Midbrain (tissue), 1 donor: Measurements from ENCODE around the gene PLPPR3.
"Not testable (repeated sequence)": the region's sequence is repeated elsewhere in the genome, so short reads cannot be mapped to it uniquely, and the experiment has no call there.

Experiments used
- DNase-seq: peaks from one replicate; lab custom pipeline; 2025; lab: John Stamatoyannopoulos, UW

PLPPR3 gene

DNA sequence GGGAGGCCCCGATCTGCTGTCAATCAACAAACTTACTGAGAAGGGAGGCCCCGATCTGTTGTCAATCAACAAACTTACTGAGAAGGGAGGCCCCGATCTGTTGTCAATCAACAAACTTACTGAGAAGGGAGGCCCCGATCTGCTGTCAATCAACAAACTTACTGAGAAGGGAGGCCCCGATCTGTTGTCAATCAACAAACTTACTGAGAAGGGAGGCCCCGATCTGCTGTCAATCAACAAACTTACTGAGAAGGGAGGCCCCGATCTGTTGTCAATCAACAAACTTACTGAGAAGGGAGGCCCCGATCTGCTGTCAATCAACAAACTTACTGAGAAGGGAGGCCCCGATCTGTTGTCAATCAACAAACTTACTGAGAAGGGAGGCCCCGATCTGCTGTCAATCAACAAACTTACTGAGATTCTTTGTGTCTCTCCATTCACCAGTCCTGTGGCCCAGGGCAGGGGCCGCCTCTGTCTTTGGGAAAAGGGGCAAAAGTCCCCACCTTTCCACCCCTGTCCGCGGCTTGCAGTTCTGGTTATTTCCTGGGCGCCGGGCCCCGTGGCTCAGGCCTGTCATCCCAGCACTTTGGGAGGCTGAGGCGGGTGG is 32.0 kb upstream of the PLPPR3 start:
- not testable (repeated sequence) for DNase-seq

DNA sequence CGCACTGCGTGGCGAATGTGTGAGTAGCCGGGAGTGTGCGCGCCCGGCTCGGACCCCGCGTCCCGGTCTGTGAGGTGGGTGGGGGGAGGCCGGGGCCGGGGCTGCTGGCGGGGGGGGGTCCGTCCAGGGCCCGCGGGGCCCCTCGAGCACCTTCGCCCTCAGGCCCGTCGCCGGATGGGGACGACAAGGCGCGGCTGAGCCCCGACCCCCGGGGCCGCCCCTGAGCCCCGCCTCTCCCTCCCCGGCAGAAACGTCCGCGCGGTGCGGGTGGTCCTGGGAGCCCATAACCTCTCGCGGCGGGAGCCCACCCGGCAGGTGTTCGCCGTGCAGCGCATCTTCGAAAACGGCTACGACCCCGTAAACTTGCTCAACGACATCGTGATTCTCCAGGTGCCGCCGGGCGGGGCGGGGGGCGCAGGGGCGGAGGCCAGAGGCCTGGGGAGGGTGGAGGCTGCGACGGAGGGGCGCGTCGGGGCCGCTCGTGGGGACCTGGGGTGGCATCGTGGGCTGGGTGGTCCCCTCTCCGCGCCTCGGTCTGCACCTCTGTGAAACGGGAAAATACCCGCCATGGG is 31.3 kb upstream of the PLPPR3 start:
- no peak for DNase-seq

DNA sequence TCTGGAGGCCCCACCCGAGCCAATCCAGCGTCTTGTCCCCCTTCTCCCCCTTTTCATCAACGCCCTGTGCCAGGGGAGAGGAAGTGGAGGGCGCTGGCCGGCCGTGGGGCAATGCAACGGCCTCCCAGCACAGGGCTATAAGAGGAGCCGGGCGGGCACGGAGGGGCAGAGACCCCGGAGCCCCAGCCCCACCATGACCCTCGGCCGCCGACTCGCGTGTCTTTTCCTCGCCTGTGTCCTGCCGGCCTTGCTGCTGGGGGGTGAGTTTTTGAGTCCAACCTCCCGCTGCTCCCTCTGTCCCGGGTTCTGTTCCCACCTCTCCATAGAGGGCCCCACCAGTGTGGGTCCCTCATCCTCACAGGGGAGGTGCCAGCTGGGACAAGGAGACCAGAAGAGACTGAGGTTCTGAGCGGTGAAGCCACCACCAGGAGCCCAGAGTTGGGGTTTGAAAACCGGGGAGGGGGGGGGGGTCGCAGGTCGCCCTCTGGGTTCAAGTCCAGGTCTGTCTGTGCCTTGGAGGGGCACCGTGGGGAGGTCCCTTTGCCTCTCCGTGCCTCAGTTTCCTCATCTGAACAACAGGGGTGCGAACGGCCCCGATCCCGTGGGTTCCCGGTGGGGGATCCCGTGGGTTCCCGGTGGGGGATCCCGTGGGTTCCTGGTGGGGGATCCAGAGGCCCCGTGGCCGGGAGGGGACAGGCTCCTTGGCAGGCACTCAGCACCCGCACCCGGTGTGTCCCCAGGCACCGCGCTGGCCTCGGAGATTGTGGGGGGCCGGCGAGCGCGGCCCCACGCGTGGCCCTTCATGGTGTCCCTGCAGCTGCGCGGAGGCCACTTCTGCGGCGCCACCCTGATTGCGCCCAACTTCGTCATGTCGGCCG is 30.6 kb upstream of the PLPPR3 start, which contains the start of gene ELANE:
Gene ELANE, plus strand, starts transcription at position 168 of the 878 bp plus-strand sequence. Its CDS starts 26 bp downstream, at position 194.
- no peak for DNase-seq

DNA sequence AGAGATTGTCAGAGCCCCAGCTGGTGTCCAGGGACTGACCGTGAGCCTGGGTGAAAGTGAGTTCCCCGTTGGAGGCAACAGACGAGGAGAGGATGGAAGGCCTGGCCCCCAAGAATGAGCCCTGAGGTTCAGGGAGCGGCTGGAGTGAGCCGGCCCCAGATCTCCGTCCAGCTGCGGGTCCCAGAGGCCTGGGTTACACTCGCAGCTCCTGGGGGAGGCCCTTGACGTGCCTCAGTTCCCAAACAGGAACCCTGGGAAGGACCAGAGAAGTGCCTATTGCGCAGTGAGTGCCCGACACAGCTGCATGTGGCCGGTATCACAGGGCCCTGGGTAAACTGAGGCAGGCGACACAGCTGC is 29.2 kb upstream of the PLPPR3 start:
- DNase-seq = no peak

DNA sequence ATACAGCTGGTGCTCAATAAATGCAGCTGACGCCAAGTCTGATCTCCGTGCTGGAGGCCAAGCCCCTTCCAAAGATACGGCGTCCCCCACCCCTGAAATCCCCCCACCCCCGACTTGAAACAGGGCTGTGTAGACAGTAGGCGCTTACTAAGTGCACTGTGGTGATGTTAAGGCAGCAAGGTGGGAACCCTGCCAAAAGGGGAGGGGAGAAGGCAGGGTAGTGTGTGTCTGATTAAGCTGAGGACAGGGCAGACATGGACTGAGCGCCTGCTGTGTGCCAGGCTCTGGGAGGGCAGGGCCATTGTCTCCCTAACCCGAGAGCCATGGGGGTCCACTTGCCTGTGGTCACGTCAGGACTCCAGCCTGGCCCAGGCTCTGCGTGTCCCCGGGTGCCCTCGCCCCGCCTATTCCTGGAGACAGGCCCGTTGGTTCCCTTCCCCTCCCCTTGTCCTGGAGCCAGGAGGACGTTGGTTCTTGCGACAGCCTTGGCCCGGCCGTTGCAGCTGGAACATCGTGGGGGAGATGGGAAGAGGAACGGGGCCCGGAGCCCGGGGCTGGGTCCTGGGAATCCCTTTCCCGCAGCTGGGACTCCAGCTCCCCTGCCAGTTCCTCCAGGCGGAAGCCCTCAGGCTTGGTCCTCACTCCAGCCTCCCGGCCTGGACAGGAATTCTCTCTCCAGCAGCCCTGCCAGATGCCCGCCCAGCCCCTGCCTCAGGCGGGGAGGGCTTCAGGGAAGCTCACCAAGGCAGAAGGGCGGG is 28.6 kb upstream of the PLPPR3 start:
- peak; percentile 60 for DNase-seq

DNA sequence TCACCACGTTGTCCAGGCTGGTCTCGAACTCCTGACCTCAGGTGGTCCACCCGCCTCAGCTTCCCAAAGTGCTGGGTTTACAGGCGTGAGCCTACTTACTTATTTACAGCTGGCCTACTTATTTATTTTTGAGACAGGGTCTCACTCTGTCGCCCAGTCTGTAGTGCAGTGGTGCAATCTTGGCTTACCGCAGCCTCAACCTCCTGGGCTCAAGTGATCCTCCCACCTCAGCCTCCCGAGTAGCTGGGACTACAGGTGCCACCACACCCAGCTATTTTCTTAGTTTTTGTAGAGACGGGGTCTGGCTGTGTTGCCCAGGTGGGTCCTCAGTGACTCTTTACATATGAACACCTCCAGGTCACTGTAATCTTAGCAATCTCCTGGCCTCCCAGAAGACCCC is 27.4 kb upstream of the PLPPR3 start:
- DNase-seq = not testable (repeated sequence)

DNA sequence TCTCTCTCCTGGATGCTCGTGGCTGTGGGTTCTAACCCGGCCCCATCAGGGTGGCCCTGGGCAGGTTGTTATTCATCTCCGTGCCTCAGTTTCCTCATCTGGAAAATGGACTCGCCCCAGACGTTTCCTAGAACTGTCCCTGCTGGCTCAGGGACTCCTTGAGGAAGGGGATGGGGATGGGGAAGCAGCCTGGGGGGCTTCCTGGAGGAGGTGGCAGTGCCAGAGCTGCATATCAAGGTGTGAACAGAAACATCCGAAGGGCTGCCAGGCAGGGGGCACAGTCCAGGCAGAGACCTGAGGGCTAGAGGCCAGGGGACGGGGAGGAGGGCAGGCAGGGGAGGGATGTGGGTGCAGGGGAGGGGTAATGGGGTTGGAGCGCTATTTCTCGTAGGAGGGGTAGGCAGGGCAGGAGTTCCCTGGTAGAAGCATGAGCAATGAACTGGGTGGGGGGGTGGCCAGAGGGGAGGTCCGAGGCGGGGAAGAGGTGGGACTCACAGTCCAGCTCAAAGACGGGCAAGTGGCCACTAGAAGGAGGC is 26.7 kb upstream of the PLPPR3 start:
- no peak for DNase-seq

DNA sequence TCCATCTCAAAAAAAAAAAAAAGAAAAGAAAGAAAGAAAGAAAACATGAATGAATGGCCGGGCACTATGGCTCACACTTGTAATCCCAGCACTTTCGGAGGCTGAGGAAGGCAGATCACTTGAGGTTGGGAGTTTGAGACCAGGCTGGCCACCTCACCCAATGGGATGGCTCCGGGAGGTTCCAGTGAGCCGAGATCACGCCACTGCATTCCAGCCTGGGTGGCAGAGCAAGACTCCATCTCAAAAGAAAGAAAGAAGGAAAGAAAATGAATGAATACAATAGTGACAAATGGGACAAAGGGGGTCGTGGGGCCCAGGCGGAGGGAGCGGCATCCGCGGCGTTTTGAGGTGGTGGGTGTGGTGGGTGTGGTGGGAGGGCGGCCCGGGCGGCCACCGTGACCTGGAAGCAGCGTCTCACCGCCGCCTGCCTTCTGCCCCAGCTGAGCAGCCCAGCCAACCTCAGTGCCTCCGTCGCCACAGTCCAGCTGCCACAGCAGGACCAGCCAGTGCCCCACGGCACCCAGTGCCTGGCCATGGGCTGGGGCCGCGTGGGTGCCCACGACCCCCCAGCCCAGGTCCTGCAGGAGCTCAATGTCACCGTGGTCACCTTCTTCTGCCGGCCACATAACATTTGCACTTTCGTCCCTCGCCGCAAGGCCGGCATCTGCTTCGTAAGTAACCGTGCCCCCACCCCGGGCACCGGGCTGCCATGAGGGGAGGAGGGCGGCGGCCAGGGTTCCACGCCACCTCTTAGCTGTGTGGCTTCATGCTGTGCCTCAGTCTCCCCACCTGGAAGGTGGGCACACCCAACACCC is 24.2 kb upstream of the PLPPR3 start:
- no peak for DNase-seq

DNA sequence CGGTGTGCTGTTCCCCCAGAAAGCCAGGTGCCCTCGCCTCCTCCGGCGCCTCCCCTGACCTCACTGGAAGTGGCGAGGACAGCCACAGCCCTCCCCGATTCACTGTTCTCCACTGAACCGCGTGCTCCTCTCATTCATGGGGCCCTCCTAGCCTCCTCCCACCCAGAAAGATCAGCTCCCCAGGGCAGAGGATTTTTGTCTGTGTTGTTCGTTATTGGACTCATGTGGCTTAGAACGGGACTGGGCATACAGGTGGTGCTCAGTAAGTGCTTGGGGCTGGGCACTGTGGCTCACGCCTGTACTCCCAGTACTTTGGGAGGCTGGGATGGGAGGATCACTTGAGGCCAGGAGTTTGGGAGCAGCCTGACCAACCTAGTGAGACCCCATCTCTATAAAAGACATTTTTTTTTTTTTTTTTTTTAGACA is 22.8 kb upstream of the PLPPR3 start:
- no peak for DNase-seq

DNA sequence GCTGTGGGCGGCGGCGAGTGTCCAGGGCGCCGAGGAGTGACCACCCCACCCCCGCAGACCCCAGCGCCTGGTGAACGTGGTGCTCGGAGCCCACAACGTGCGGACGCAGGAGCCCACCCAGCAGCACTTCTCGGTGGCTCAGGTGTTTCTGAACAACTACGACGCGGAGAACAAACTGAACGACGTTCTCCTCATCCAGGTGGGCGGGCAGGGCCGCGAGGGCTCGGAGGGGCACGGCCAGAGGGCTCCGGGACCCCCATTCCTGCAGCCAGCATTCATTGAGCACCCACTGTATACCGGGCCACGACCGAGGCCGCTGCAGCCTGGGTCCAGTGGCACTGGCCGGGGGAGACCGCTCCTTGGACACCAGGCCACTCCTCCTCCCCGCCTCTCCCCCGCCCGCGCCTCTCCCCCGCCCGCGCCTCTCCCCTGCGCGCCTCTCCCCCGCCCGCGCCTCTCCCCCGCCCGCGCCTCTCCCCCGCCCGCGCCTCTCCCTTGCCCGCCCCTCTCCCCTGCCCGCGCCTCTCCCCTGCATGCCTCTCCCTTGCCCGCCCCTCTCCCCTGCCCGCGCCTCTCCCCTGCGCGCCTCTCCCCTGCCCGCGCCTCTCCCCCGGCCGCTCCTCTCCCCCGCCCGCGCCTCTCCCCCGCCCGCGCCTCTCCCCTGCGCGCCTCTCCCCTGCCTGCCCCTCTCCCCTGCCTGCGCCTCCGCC is 22.2 kb upstream of the PLPPR3 start:
- no peak for DNase-seq

DNA sequence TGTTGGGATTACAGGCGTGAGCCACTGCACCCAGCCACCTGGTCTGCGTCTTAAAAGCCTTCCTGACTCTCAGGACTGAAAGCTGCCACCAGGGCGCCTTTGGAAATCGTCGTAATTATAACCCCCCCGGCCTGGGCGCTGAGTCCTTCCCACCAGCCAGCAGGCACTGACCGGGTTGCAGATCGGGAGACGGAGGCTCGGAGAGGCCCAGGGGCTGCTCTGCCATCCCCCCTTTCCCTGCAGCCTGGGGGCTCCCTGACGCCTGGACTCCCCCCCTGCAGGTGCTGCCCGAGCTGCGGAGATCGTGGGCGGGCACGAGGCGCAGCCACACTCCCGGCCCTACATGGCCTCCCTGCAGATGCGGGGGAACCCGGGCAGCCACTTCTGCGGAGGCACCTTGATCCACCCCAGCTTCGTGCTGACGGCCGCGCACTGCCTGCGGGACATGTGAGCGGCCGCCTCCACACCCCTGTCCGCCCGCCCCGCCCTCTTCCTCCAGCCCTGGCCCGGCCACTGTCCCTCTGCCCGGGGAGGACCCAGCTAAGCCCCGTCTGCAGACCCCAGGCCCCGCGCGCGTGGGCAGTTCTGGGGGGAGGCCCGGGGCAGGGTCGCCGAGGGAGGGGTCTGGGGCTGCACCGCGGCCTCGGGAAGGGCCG is 21.6 kb upstream of the PLPPR3 start:
- no peak for DNase-seq

DNA sequence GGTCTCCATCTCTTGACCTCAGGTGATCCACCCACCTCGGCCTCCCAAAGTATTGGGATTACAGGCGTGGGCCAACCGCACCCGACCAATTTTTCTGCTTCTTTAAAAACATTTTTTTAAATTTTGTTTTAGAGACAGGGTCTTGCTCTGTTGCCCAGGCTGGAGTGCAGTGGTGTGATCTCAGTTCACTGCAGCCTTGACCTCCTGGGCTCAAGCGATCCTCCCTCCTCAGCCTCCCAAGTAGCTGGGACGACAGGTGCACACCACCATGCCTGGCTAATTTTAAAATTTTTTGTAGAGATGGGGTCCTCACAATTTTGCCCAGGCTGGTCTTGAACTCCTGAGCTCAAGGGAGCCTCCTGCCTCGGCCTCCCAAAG is 21.0 kb upstream of the PLPPR3 start:
- not testable (repeated sequence) for DNase-seq

DNA sequence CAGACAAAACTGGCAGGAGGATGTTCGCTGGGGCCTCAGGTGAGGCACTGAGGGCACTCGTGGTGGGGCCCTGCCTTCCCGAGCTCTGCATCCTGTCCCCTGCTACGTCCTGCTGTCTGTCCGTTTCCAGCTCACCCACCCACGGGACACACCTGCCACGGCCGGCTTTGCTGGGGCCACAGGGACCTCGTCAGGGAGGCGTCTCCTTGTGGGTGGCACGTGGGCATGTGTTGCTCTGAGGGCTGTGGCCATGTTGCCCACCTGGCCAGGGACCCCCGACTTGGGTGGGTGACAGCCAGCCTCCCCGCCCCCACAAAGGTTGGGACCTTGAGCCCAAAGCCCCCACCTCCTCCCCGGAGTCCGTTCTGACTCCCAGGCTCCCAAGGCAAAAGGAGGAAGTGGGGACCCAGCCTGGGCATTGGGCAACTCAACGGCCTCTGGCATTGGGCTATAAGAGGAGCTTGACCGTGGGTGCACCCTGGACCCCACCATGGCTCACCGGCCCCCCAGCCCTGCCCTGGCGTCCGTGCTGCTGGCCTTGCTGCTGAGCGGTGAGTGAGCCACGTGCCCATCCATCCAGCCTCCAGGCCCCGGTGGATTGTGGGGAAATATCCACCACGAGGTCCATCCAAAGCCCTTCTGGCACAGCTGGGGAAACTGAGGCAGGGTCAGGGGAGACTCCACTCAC is 18.9 kb upstream of the PLPPR3 start, which contains the start of gene PRTN3:
Gene PRTN3, plus strand, starts transcription at position 481 of the 688 bp plus-strand sequence. Its CDS starts 10 bp downstream, at position 491.
- DNase-seq = no peak

DNA sequence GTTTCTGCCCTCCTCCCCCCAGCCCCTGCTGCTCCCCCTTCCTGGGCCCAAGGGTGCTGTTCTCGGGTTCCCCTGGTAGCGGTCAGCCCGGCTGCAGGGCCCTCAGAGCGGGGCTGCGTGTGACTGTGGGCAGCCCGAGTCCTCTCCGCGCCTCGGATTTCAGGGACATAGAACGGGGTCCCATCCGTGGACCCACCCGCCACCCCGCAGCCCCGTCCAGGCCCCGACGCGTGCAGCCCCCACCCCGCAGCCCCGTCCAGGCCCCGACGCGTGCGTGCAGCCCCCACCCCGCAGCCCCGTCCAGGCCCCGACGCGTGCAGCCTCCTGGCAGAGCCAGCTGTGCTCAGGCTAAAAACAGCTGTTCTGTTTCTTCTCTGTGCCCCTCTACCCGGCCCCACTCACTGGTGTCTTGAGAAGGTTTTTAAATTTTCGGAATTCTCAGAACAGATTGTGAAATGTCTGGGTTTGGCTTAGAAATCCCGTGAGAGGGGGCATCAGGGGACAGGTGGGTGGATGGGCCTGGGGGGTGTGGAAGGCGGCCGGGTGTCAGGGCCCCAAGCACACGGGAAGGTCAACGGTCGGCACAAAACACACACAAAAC is 13.6 kb upstream of the PLPPR3 start:
- no peak for DNase-seq

DNA sequence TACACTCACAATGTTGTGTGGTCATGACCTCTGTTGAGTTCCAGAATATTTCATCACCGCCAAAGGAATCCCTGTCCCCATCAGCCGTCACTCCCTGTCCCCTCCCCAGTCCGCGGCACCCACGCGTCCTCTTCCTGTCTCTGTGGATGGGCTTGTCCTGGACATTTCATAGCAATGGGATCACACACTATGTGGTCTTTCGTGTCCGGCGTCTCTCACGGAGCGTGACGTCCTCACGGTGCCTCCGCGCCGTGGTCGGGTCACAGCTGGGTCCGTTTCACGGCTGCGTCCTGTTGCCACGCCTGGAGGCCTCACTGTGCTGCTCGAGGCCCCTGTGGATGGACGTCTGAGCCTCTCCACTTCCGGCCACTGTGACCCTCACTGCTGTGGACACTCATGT is 12.5 kb upstream of the PLPPR3 start:
- no peak for DNase-seq

DNA sequence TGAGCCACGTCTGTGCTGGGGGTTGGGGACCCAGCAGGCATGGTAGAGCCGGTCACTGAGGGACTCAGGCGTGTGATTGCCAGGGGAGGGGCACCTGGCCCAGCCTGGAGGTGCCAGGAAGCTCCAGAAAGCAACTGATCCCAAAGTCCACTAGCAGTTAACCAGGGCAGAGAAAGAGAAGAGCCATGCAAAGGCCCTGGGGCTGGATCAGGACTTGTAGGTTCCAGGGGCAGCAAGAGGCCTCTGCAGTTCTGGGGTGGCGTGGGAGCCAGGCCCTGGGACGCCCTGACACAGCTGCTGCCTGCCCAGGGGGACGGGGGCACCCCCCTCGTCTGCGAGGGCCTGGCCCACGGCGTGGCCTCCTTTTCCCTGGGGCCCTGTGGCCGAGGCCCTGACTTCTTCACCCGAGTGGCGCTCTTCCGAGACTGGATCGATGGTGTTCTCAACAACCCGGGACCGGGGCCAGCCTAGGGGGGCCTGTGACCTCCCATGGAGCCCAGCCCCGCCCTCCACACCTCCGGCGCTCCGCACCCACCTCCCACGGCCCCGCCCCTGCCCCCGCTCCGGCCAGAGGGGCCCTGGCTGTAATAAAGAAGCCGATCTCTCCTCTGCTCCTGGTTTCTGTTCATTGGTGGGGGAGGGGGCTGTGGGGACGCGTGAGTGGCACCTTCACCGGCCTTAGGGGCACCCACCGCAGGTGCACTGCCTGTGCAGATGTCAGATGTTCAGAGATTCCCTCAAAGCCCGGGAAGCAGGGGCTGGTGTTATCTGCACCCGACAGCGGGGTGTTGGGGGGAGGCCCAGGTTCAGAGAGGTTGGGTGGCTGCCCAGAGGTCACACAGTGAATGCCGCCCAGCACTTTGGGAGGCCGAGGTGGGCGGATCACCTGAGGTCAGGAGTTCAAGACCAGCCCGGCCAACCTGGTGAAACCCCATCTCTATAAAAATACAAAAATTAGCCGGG is 9.9 kb upstream of the PLPPR3 start:
- no peak for DNase-seq

DNA sequence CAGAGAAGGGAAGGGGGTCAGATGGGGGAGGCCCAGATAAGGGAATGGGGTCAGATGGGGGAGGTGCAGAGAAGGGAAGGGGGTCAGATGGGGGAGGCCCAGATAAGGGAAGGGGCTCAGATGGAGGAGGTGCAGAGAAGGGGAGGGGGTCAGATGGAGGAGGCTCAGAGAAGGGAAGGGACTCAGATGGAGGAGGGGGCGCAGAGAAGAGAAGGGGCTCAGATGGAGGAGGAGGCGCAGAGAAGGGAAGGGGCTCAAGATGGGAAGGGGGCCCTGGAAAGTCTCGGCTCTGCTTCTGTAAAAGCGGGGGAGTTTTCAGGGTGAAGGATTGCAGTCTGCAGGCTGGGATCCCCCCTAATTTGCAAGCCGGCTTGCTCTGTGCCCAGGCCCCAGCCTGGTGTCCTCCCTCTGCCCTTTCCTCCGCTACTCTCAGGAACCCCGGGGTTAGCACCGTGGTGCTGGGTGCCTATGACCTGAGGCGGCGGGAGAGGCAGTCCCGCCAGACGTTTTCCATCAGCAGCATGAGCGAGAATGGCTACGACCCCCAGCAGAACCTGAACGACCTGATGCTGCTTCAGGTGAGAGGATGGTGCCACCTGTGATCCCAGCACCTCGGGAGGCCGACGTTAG is 7.5 kb upstream of the PLPPR3 start:
- no peak for DNase-seq
